GM12878 (cell line): ENCODE data around the gene KRTAP5-3. TPM values are rescaled to one million over a fixed set of nuclear protein-coding genes. Genes with fewer than 3 reads are reported as not detected.

Source experiments
- ATAC-seq: fragments of 200-7000 bp; cut with Tn5 transposase; 3 replicates; pipeline ENCODE4 v1.9.1; 2020; ENCODE audit warnings: mild to moderate bottlenecking, moderate library complexity
- BruUV-seq: library from RNA; stranded (reverse); fragments of 400-500 nt; replicated peaks from 2 replicates; lab custom pipeline; 2021; lab: Mats Ljungman, UMichigan
- CTCF ChIA-PET: fragments of 300-600 bp; sonication (Branson Sonifier 250); formaldehyde crosslinking; extraction: SDS; loops from one replicate; lab custom pipeline; 2021; ENCODE audit warnings: inconsistent platforms; lab: Yijun Ruan, JAX
- POLR2A ChIA-PET: fragments of 350-600 bp; formaldehyde crosslinking; extraction: SDS; loops from one replicate; lab custom pipeline; 2021; ENCODE audit warnings: inconsistent platforms; lab: Charles Lee
- RAD21 ChIA-PET: fragments of 300-600 bp; sonication (Branson Sonifier 250); formaldehyde crosslinking; loops from one replicate; lab custom pipeline; 2023; ENCODE audit warnings: antibody characterized with exemption; ENCODE audit not compliant: unreplicated experiment; lab: Charles Lee
- SMC1A ChIA-PET: fragments of 300-600 bp; sonication (Branson Sonifier 250); formaldehyde crosslinking; loops from one replicate; lab custom pipeline; 2023; ENCODE audit not compliant: unreplicated experiment, uncharacterized antibody; lab: Charles Lee
- DNase-seq: peaks from one replicate; pipeline ENCODE4 v3.0.0-alpha.2; 2011; ENCODE audit warnings: low read depth, low spot score
- FAIRE-seq: peaks from 3 replicates; lab custom pipeline; 2011; peaks lifted over from hg19 to GRCh38; lab: Jason Lieb, UNC
- H2AFZ ChIP-seq: 2 replicates; pipeline ENCODE4 v1.6.0; 2011; ENCODE audit warnings: low read depth, low read length, control low read depth; ENCODE audit not compliant: control insufficient read depth
- H3K27ac ChIP-seq: 2 replicates; pipeline ENCODE4 v1.5.1; 2011; ENCODE audit warnings: control low read depth; ENCODE audit not compliant: control insufficient read depth, insufficient read depth
- H3K27me3 ChIP-seq, 2 experiments: replicated peaks in 1 of 2; 2 replicates each; pipeline versions ENCODE4 v1.6.0 to v1.6.1; 2011; ENCODE audit warnings: low read length in 1 of 2; ENCODE audit not compliant: control insufficient read depth in 2 of 2, insufficient read depth in 2 of 2
- H3K36me3 ChIP-seq, 2 experiments: 2 replicates each; pipeline ENCODE4 v1.5.1; 2011; ENCODE audit warnings: low read length in 1 of 2; ENCODE audit not compliant: control insufficient read depth in 2 of 2, insufficient read depth in 2 of 2
- H3K4me1 ChIP-seq: 2 replicates; pipeline ENCODE4 v1.6.1; 2011; ENCODE audit warnings: mild to moderate bottlenecking, low read length, moderate library complexity, mixed read lengths; ENCODE audit not compliant: control insufficient read depth, insufficient read depth
- H3K4me2 ChIP-seq: 2 replicates; pipeline ENCODE4 v1.6.0; 2011; ENCODE audit warnings: control low read depth; ENCODE audit not compliant: control insufficient read depth, insufficient read depth
- H3K4me3 ChIP-seq: fragments of 200-600 bp; sonication (generic); 2 replicates; pipeline ENCODE4 v1.5.1; 2016
- H3K79me2 ChIP-seq: 2 replicates; pipeline ENCODE4 v1.6.0; 2011; ENCODE audit warnings: low read length; ENCODE audit not compliant: control insufficient read depth, insufficient read depth
- H3K9ac ChIP-seq: 2 replicates; pipeline ENCODE4 v1.8.0; 2011; ENCODE audit warnings: low read length, control low read depth, mixed read lengths; ENCODE audit not compliant: control insufficient read depth, insufficient read depth
- H3K9me3 ChIP-seq: replicated peaks from 3 replicates; pipeline ENCODE4 v1.5.1; 2011; ENCODE audit warnings: mild to moderate bottlenecking, low read length; ENCODE audit not compliant: control insufficient read depth, insufficient read depth
- H4K20me1 ChIP-seq: 2 replicates; pipeline ENCODE4 v1.6.0; 2011; ENCODE audit not compliant: control insufficient read depth, insufficient read depth
- ATF7 ChIP-seq: fragments of 450-650 bp; IDR thresholded peaks from 2 replicates; pipeline ENCODE4 v1.6.1; 2016; ENCODE audit warnings: low read depth, mild to moderate bottlenecking
- BCL3 ChIP-seq: IDR thresholded peaks from 2 replicates; pipeline ENCODE4 v1.6.1; 2011; ENCODE audit warnings: borderline replicate concordance, low read depth, mild to moderate bottlenecking, moderate library complexity, low read length; ENCODE audit not compliant: insufficient read depth, poor library complexity, severe bottlenecking
- CHD4 ChIP-seq: fragments of 200-600 bp; sonication (generic); IDR thresholded peaks from 2 replicates; pipeline ENCODE4 v1.6.1; 2016; ENCODE audit warnings: mild to moderate bottlenecking
- CREM ChIP-seq: IDR thresholded peaks from 2 replicates; pipeline ENCODE4 v1.6.1; 2014; ENCODE audit warnings: antibody characterized with exemption, low read depth
- EED ChIP-seq: sonication (generic); IDR thresholded peaks from 2 replicates; pipeline ENCODE4 v1.6.1; 2016; ENCODE audit warnings: antibody characterized with exemption, low read depth
- ETV6 ChIP-seq, 2 experiments: fragments of 450-650 bp in 1 of 2; IDR thresholded peaks in 1 of 2; conservative IDR thresholded peaks in 1 of 2; 2 replicates each; pipeline ENCODE4 v1.6.1; 2014; ENCODE audit warnings: antibody characterized with exemption in 1 of 2, borderline replicate concordance in 1 of 2, low read depth in 1 of 2, mild to moderate bottlenecking in 1 of 2, moderate library complexity in 1 of 2
- HSF1 ChIP-seq: fragments of 150-350 bp; IDR thresholded peaks from 2 replicates; pipeline ENCODE4 v1.6.1; 2014; ENCODE audit warnings: mild to moderate bottlenecking, low read depth, low read length
- MTA2 ChIP-seq: fragments of 450-650 bp; IDR thresholded peaks from 2 replicates; pipeline ENCODE4 v1.6.1; 2016; ENCODE audit warnings: low read depth, mild to moderate bottlenecking, moderate library complexity
- NFYA ChIP-seq: IDR thresholded peaks from 2 replicates; pipeline ENCODE4 v1.6.1; 2011; ENCODE audit warnings: low read depth, mild to moderate bottlenecking, low read length, improper control_type of control experiment, borderline replicate concordance
- POLR2AphosphoS5 ChIP-seq: IDR thresholded peaks from 2 replicates; pipeline ENCODE4 v1.6.1; 2011; ENCODE audit warnings: mild to moderate bottlenecking, low read length, inconsistent platforms
- RB1 ChIP-seq: fragments of 450-650 bp; formaldehyde crosslinking; IDR thresholded peaks from 2 replicates; pipeline ENCODE4 v1.6.1; 2017; ENCODE audit warnings: mild to moderate bottlenecking, borderline replicate concordance
- SRF ChIP-seq, 2 experiments: IDR thresholded peaks; 2 replicates each; pipeline ENCODE4 v1.6.1; 2011; ENCODE audit warnings: low read depth in 2 of 2, low read length in 2 of 2, mild to moderate bottlenecking in 1 of 2, moderate library complexity in 1 of 2
- ZNF207 ChIP-seq: fragments of 450-650 bp; IDR thresholded peaks from 2 replicates; pipeline ENCODE4 v1.6.1; 2014; ENCODE audit warnings: antibody characterized with exemption, mild to moderate bottlenecking, borderline replicate concordance
- ZNF384 ChIP-seq: IDR thresholded peaks from 2 replicates; pipeline ENCODE4 v1.6.1; 2012; ENCODE audit warnings: low read depth, mild to moderate bottlenecking, low read length, improper control_type of control experiment, borderline replicate concordance
- WGBS: methylation state at CpG from one replicate; pipeline ENCODE4 v1.1.6; 2016; ENCODE audit warnings: low lambda C conversion rate; ENCODE audit not compliant: insufficient replicate concordance, insufficient coverage; ENCODE audit errors: missing lambda C conversion rate; 5-methylcytosine and 5-hydroxymethylcytosine counted together
- in situ Hi-C: fragments of 300-500 bp; cut with MboI; formaldehyde crosslinking; loops from 9 replicates; pipeline ENCODE4 v1.14.3; 2018; ENCODE audit warnings: mixed read lengths
- intact Hi-C: fragments of 100-400 bp; cut with micrococcal nuclease; formaldehyde crosslinking; loops from one replicate; pipeline ENCODE4 v1.14.2; 2022; ENCODE audit not compliant: unreplicated experiment
- polyA plus RNA-seq, 11 experiments: library from polyadenylated mRNA; depleted of rRNA in 4 of 11; unstranded in 6 of 11; stranded (reverse) in 5 of 11; fragments of >200 nt; fragmentation: Nextera tagmentation in 4 of 11; fragmentation: Illumina TruSeq in 1 of 11; extraction: Ambion mirVana in 4 of 11; extraction: Trizol in 1 of 11; gene quantifications; 1 replicate in 1 of 11; 2 replicates in 10 of 11; pipeline versions ENCODE4 v1.2.1 to v1.2.3, GENCODE V29; 2011 to 2016; ENCODE audit warnings: inconsistent platforms in 2 of 11, missing spikeins in 2 of 11, low read depth in 1 of 11
- total RNA-seq, 4 experiments: library from RNA; depleted of rRNA in 3 of 4; stranded (reverse); fragments of >200 nt in 3 of 4; fragmentation: Illumina TruSeq in 1 of 4; extraction: Trizol in 1 of 4; gene quantifications; 2 replicates each; pipeline versions ENCODE4 v1.2.1 to v1.2.3, GENCODE V29; 2013 to 2021

Gene KRTAP5-3
- total and polyA plus RNA-seq, 10 of the 15 experiments (the other 5 are each of a cell fraction or from before 2014, with no cell fraction given) = not detected

GRCh38 chr11:1652442-1652770, 44.1 kb upstream of the KRTAP5-3 start:
- CTCF ChIA-PET = interaction anchor here (0.6 to 3.7 kb wide), 38 partner anchors 8 to 502 kb away, joined by 3 to 56 read pairs (median 5); partner anchors contain the start of gene SYT8
- no peak for ATAC-seq

GRCh38 chr11:1652026-1652425, 43.8 kb upstream of the KRTAP5-3 start:
- Histone ChIP-seq H4K20me1 (no peaks in the 10 kb centered on the region), H3K4me3 (no peak overlapping the region), H3K9me3 (no peaks in the 10 kb centered on the region), H3K27me3 (peaks cover 0 to 3% of the 10 kb centered on the region in 2 experiments; a peak in 2 of 4 replicates), H3K79me2 (no peaks in the 10 kb centered on the region), H3K4me2 (no peak overlapping the region), H3K36me3 (no peaks in the 10 kb centered on the region), H3K27ac (no peak overlapping the region), H2AFZ (no peak overlapping the region), H3K9ac (no peak overlapping the region), H3K4me1 (no peaks in the 10 kb centered on the region)
- BruUV-seq = no TSS peak
- no peak for DNase-seq
- 37% methylated on average over 19 of the region's 19 CpGs for WGBS
- ChIA-PET POLR2A (no interaction called here), SMC1A (interaction anchor here (0.5 to 1.4 kb wide), 7 partner anchors 42 to 500 kb away, joined by 3 to 12 read pairs (median 4); no protein-coding TSS in a partner anchor), CTCF (interaction anchor here (0.6 to 3.7 kb wide), 37 partner anchors 8 to 502 kb away, joined by 3 to 56 read pairs (median 5); partner anchors contain the start of gene SYT8), RAD21 (interaction anchor here (0.6 to 2.6 kb wide), 15 partner anchors 11 to 502 kb away, joined by 3 to 23 read pairs (median 5); no protein-coding TSS in a partner anchor)
- intact Hi-C loops (loop anchor here (1.0 to 5.0 kb wide), 3 partner anchors 40 to 500 kb away; partner anchors contain the start of gene SYT8), in situ Hi-C loops (no loop called here)
- no peak for ATAC-seq
- TF ChIP-seq BCL3 = no peak
- no peak for TF ChIP-seq HSF1
- TF ChIP-seq ATF7 = no peak
- no peak for TF ChIP-seq POLR2AphosphoS5
- TF ChIP-seq EED = no peak
- no peak for FAIRE-seq

More at GRCh38 chr11:1652442-1652770, 44.1 kb upstream of the KRTAP5-3 start:
- no TSS peak for BruUV-seq
- Histone ChIP-seq H2AFZ (no peak overlapping the region), H4K20me1 (no peaks in the 10 kb centered on the region), H3K36me3 (no peaks in the 10 kb centered on the region), H3K79me2 (no peaks in the 10 kb centered on the region), H3K27ac (no peak overlapping the region), H3K4me1 (no peaks in the 10 kb centered on the region), H3K4me2 (no peak overlapping the region), H3K27me3 (peaks cover 0 to 3% of the 10 kb centered on the region in 2 experiments; a peak in 2 of 4 replicates), H3K4me3 (no peak overlapping the region), H3K9ac (no peak overlapping the region)
- RAD21 ChIA-PET = interaction anchor here (0.6 to 2.6 kb wide), 15 partner anchors 11 to 501 kb away, joined by 3 to 23 read pairs (median 4); no protein-coding TSS in a partner anchor
- FAIRE-seq = no peak
- POLR2A ChIA-PET = no interaction called here
- intact Hi-C loops = loop anchor here (1.0 to 5.0 kb wide), 3 partner anchors 40 to 500 kb away; partner anchors contain the start of gene SYT8
- SMC1A ChIA-PET = interaction anchor here (1.0 to 1.4 kb wide), 6 partner anchors 42 to 499 kb away, joined by 3 to 12 read pairs (median 4); no protein-coding TSS in a partner anchor
- TF ChIP-seq CHD4 (no peak), NFYA (no peak), ETV6 (conservative IDR thresholded peaks at IDR 0.05 in 1 of 2, IDR thresholded peaks at IDR 0.05 in 1 of 2; ENCODE audit: borderline replicate concordance in 1 of 2, low read depth in 1 of 2) (no peak), MTA2 (no peak), RB1 (no peak), CREM (no peak), ZNF384 (no peak), SRF (IDR thresholded peaks at IDR 0.05; ENCODE audit: low read depth in 2 of 2, low read length in 2 of 2) (no peak), ZNF207 (no peak)
- TF ChIP-seq, all 136 proteins: peak for 0
- in situ Hi-C loops = no loop called here
- no peaks in the 10 kb centered on the region for H3K9me3 ChIP-seq
- DNase-seq = no peak
- 41% methylated on average over 20 of the region's 20 CpGs for WGBS
